GM18499 (cell line): Measurements from ENCODE around the gene ANTKMT.
"Not testable (repeated sequence)": the region's sequence is repeated elsewhere in the genome, so short reads cannot be mapped to it uniquely, and the experiment has no call there.

Experiments
- ATAC-seq: cut with Tn5 transposase; IDR thresholded peaks from one replicate; pipeline ENCODE4 v1.9.1; 2021; ENCODE audit warnings: moderate number of reproducible peaks; ENCODE audit not compliant: insufficient read depth, unreplicated experiment

ANTKMT gene

DNA sequence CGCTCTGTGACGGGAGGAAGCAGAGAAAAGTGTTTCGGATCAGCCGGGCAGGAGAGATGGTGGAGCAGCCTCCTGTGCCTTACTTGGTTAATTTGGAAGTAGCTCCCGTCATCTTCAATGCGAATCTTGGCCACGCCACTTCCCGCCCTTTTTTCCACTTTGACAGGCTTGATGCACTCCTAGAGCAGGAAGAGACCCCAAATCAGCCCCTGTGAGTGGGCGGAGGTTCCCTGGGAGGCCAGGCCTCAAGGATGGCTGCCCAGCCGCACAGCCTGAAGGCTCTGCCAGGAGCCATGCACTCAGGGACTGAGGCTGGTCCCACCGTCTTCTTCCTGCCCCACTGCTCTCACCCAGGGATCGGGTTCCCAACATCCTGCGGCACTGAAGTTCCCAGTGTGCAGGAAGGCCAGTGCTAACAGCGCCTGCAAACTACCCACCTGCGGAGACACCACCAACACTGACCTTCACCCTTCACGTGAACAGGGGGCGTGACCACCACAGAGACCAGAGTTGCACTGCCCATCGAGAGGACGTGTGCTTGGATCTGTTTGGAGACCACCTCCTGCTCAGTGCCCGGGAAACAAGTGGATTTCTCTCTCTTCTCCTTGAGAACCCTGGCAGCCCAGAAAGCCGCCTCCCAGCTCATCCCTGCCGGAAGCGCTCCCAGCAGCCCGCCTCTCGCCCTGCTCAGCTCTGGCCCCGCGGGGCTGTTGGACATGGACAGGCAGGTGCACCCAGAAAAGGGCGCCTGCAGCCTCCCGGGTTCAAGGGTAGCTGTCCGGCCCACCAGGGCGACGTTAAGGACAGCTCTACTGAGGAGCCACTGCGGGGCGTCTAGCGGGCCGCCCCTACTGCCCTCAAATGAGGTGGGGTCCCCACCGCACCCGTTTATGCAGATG is 18.9 kb downstream of the ANTKMT start:
- ATAC-seq = no peak

- ATAC-seq = no peak
Observed at GRCh38 chr16:740459-740763, 19.5 kb downstream of the ANTKMT start.

GRCh38 chr16:740764-741505 is 20.0 kb downstream of the ANTKMT start, which contains the start of gene CIAO3:
CIAO3 (minus strand) TSS chr16:740997; CDS start chr16:740985, 12 bp downstream.
- no peak for ATAC-seq

GRCh38 chr16:741986-742629 is 21.2 kb downstream of the ANTKMT start:
- ATAC-seq = no peak

DNA sequence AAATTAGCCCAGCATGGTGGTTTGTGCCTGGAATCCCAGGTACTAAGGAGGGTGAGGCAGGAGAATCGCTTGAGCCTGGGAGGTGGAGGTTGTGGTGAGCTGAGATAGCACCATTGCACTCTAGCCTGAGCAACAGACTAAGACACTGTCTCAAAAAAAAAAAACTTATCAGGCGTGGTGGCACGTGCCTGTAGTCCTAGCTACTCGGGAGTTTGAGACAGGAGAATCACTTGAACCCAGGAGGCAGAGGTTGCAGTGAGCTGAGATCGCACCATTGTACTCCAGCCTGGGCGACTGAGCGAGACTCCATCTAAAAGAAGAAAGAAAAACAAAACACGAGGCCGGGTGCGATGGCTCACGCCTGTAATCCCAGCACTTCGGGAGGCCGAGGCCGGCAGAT is 21.9 kb downstream of the ANTKMT start:
- ATAC-seq = not testable (repeated sequence)

DNA sequence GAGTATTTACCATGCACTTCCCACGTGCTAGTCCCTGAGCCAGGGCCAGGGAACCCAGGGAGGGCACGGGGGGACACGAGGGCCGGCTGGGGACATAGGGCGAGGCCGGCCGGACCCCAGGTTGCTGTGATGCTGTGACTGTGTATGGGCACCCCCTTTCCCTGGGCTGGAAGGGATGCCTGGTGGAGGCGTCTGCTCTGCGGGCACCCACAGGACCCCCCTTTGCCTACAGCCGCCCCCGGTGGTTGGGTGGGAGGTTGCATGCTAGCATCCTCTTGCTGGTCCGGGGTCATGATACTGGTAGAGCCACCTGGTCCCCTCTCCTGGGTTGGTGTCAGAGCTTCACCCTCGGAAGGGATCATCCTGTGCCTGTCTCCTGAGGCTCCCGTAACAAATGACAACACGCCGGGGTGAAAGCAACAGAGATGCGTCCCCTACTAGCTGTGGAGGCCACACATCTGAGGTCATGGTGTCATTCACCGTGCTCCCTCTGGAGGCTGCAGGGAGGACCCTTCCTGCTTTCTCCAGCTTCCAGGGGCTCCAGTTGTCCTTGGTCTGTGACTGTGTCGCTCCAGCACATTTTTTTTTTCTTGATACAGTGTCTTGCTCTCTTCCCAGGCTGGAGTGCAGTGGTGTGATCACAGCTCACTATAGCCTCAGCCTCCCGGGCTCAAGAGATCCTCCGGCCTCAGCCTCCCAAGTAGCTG is 23.0 kb downstream of the ANTKMT start:
- no peak for ATAC-seq

GRCh38 chr16:745739-746138 is 24.8 kb downstream of the ANTKMT start:
- ATAC-seq = no peak

- no peak for ATAC-seq
Observed at GRCh38 chr16:746637-747036, 25.7 kb downstream of the ANTKMT start.

DNA sequence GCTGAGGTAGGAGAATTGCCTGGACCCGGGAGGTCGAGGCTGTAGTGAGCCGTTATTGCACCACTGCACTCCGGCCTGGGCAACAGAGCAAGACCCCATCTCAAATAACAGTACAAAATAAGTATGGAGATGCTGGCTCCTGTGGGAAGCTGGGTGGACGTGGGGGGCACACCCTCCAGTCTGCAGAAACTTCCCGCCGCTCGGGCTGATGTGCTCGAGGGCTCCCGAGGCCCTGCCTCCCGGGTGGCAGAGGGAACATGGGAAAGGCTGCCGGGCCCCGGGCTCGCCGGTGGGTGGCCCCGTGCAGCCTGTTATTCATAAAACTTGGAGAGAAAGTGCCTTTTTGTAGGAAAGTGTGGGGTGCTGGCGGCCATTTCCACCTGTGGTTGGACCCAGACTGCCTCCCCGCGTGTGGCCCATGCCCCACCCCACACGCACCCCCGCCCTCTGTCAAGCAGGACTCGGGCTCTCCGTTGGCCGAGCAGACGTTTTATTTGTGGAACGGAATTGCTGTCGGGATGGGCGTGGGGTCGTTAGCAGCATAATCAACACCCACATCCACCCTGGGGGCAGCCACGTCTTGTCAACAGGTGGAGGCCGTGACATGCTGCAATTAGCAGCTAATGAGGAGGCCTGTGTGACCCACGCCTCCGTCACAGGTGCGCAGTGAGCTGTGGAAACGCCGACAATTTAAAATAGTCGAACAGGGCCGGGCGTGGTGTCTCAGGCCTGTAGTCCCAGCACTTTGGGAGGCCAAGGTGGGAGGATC is 27.2 kb downstream of the ANTKMT start:
- ATAC-seq = no peak

GRCh38 chr16:749010-749409 is 28.1 kb downstream of the ANTKMT start:
- ATAC-seq = no peak

DNA sequence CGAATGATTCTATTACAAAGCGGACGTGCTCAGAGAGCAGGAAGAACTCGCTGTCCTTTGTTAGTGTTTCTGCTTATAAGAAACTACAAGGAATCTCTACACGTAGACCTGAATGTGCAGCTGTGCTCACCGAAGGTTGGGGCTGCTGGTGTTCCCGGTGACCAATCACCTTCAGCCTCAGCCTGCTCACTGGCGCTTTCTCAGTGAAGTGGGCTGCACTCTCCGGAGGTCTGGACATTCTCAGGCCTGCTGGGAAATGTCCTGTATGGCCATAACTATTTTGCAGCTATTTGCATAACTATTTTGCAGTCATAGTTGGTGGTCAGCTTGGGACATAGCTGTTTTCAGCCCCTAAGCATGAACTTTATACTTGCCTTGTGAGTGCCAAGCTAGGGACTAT is 29.5 kb downstream of the ANTKMT start:
- no peak for ATAC-seq

GRCh38 chr16:751152-752006 is 30.4 kb downstream of the ANTKMT start:
- ATAC-seq = no peak

- ATAC-seq = no peak
Observed at GRCh38 chr16:752007-752312, 31.0 kb downstream of the ANTKMT start.

GRCh38 chr16:754121-754607 is 33.2 kb downstream of the ANTKMT start:
- not testable (repeated sequence) for ATAC-seq

GRCh38 chr16:754656-755055 is 33.7 kb downstream of the ANTKMT start:
- no peak for ATAC-seq

DNA sequence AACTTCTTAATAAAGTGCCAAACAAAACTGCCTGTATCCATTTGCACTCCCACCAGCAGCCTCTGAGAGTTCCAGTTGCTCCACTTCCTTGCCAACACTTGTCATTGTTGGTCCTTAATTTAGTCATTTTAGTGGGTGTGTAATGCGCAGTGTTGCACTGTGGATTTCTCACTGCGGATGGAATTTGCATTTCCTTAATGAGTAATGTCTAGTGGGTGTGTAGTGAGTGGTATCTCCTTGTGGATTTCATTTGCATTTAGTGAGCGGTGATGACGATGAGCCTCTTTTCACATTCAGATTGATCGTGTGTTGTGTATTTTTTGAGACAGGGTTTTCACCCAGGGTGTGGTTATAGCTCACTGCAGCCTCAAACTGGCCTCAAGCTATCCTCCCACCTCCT is 35.5 kb downstream of the ANTKMT start:
- no peak for ATAC-seq

DNA sequence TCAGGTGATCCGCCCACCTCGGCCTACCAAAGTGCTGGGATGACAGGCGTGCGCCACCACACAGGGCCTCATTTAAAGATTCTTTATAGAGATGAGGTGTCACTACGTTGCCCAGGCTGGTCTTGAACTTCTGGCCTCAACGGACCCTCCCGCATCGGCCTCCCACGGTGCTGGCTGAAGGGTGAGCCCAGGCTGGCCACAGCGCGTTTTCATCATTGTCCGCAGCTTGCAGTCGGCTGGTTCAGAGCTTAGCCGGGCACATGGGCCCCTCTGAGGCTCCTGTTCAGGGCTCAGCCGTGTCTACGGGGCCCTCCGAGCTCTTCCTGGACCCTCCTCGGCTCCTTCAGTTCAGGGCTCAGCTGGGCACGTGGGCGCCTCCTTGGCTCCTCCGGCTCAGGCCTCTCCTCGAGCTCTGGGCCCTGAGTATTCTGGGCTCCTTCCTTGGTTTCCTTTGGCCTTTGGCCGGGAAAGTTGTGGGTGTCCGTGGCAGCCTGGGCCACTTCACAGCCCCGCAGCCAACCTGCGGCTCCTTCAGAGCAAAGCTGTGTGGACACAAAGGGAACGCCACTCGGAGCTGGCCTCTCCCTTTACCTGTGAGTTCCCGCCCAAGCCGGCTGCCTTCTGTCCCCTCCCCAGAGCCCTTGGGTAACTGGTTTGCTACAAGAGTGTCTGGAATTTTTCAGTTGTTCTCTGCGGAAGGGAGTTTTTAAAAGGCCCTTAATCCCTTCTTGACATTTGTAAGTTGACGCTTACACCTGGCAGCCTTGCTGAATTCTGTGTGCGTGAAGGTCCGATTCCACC is 38.4 kb downstream of the ANTKMT start:
- ATAC-seq = no peak

GRCh38 chr16:760065-760464 is 39.1 kb downstream of the ANTKMT start:
- no peak for ATAC-seq
